OCI-LY3 (cell line): Measurements from ENCODE around the gene SDF2L1.

Source experiments
- H2AFZ ChIP-seq: fragments of 200-600, 300-600 bp; shearing (Covaris generic); 2 replicates; pipeline ENCODE4 v1.6.0; 2014; ENCODE audit warnings: antibody characterized with exemption, low read depth, low read length
- H3K27ac ChIP-seq: fragments of 200-600, 300-600 bp; sonication (generic); 2 replicates; pipeline ENCODE4 v1.5.1; 2014; ENCODE audit warnings: mild to moderate bottlenecking, low read length, moderate library complexity, mixed read lengths
- H3K27me3 ChIP-seq: fragments of 200-600, 300-600 bp; sonication (generic); 2 replicates; pipeline ENCODE4 v1.6.1; 2014; ENCODE audit warnings: low read depth, low read length, mixed read lengths
- H3K36me3 ChIP-seq: fragments of 200-600, 300-600 bp; sonication (generic); replicated peaks from 2 replicates; pipeline ENCODE3; 2014; ENCODE audit warnings: low read depth, low read length, mixed read lengths
- H3K4me1 ChIP-seq: fragments of 300-600, 200-600 bp; sonication (generic); 2 replicates; pipeline ENCODE4 v1.6.1; 2014; ENCODE audit warnings: low read length, mixed read lengths
- H3K4me2 ChIP-seq: fragments of 200-600, 300-600 bp; sonication (generic); 2 replicates; pipeline ENCODE4 v1.6.1; 2014; ENCODE audit warnings: low read length, mixed read lengths
- H3K4me3 ChIP-seq: fragments of 300-600, 200-600 bp; sonication (generic); 2 replicates; pipeline ENCODE4 v1.5.1; 2014; ENCODE audit warnings: antibody characterized with exemption, mild to moderate bottlenecking, low read length, moderate library complexity
- H3K79me2 ChIP-seq: fragments of 300-600, 200-600 bp; shearing (Covaris generic); 2 replicates; pipeline ENCODE4 v1.6.1; 2014; ENCODE audit warnings: mild to moderate bottlenecking, low read length, mixed read lengths
- H3K9ac ChIP-seq: fragments of 300-600, 200-600 bp; shearing (Covaris generic); 2 replicates; pipeline ENCODE4 v1.6.0; 2014; ENCODE audit warnings: mild to moderate bottlenecking, low read length, moderate library complexity
- H3K9me3 ChIP-seq: fragments of 200-600, 300-600 bp; shearing (Covaris generic); 2 replicates; pipeline ENCODE4 v1.6.1; 2014; ENCODE audit warnings: low read length, mixed read lengths; ENCODE audit not compliant: insufficient read depth
- H4K20me1 ChIP-seq: fragments of 200-600, 300-600 bp; sonication (generic); 2 replicates; pipeline ENCODE4 v1.6.1; 2016; ENCODE audit warnings: low read length, mixed read lengths; ENCODE audit not compliant: insufficient read depth
- EZH2phosphoT487 ChIP-seq: fragments of 200-600 bp; shearing (Covaris generic); IDR thresholded peaks from 2 replicates; pipeline ENCODE4 v1.6.1; 2018; ENCODE audit warnings: antibody characterized with exemption, mixed run types, low read depth
- TF ChIP-seq, protein P1 (sequence below): fragments of 200-600, 300-600 bp; sonication (generic); IDR thresholded peaks from 2 replicates; pipeline ENCODE4 v1.5.1; 2014; ENCODE audit warnings: antibody characterized with exemption, low read length, low read depth

SDF2L1 gene

GRCh38 chr22:21626735-21627469, 15.2 kb upstream of the SDF2L1 start:
- H3K4me2 ChIP-seq = no peak overlapping the region
- no peak overlapping the region for H3K27ac ChIP-seq
- no peaks in the 10 kb centered on the region for H3K9me3 ChIP-seq
- no peak overlapping the region for H2AFZ ChIP-seq
- H3K27me3 ChIP-seq = no peaks in the 10 kb centered on the region
- no peak overlapping the region for H3K4me3 ChIP-seq
- H3K9ac ChIP-seq = no peak overlapping the region
- no peak for TF ChIP-seq EZH2phosphoT487
- TF ChIP-seq, protein P1, sequence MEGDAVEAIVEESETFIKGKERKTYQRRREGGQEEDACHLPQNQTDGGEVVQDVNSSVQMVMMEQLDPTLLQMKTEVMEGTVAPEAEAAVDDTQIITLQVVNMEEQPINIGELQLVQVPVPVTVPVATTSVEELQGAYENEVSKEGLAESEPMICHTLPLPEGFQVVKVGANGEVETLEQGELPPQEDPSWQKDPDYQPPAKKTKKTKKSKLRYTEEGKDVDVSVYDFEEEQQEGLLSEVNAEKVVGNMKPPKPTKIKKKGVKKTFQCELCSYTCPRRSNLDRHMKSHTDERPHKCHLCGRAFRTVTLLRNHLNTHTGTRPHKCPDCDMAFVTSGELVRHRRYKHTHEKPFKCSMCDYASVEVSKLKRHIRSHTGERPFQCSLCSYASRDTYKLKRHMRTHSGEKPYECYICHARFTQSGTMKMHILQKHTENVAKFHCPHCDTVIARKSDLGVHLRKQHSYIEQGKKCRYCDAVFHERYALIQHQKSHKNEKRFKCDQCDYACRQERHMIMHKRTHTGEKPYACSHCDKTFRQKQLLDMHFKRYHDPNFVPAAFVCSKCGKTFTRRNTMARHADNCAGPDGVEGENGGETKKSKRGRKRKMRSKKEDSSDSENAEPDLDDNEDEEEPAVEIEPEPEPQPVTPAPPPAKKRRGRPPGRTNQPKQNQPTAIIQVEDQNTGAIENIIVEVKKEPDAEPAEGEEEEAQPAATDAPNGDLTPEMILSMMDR = no peak
- H3K79me2 ChIP-seq = peaks cover 74% of the 10 kb centered on the region
- H3K4me1 ChIP-seq = peaks cover 16% of the 10 kb centered on the region
- peaks cover 47% of the 10 kb centered on the region for H3K36me3 ChIP-seq
- peaks cover 28% of the 10 kb centered on the region; the same call in 1 of the 2 replicates for H4K20me1 ChIP-seq

DNA sequence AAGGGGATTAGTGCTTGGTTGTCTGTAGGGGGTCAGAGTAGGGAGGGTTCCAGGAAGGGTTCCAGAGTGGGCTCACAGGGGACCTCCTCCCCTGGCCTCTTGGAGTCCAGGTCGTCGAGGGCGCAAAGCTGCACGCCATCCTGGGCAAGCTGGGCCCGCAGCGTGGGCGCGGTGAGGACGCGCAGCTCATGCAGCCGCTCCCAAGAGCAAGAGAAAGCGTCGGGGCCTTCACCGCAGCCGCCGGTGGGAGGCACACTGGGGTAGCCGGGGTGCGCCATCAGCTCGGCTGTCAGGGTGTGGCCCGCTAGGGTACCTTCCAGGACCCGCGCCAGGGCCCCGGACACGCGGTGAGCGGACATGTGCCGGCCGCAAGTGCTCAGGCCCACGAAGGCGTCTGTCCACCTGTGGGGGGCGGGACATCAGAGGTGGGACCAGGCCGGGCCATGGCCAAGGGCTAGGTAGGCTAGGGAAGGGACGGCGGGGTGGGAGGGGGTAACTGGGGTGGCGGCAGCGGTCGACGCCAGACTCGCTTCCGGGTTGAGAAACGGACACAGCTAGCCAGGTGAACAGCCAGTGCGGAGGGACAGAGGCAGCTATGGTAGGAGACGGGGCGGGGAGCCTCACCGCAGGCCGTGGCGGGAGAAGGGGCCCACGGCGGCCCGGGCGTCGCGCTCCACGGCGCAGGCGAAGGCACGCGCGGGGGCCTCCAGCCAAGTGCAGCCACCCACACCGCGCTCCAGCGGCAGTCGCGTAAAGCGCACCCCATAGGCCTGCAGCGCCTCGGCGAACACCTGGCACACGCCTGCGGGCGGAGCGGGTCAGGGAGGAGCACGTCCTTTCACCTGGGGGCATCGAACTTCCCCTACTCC, 13.5 kb upstream of the SDF2L1 start:
- Histone ChIP-seq H3K4me1 (peaks cover 16% of the 10 kb centered on the region), H3K27ac (peak overlapping the region; percentile 83), H3K4me3 (peak overlapping the region; percentile 90), H3K4me2 (peak overlapping the region; percentile 87), H3K9me3 (no peaks in the 10 kb centered on the region), H3K36me3 (peaks cover 30% of the 10 kb centered on the region), H4K20me1 (peaks cover 14% of the 10 kb centered on the region; the same call in 1 of the 2 replicates), H3K27me3 (no peaks in the 10 kb centered on the region), H3K9ac (peak overlapping the region; percentile 96; the same call in 1 of the 2 replicates), H3K79me2 (peaks cover 61% of the 10 kb centered on the region), H2AFZ (no peak overlapping the region)
- TF ChIP-seq EZH2phosphoT487 = no peak
- TF ChIP-seq, protein P1 = no peak

GRCh38 chr22:21629255-21630149, 12.6 kb upstream of the SDF2L1 start, which contains the start of gene YDJC:
Gene YDJC, minus strand, starts transcription at chr22:21630022. Its CDS starts 8 bp downstream, at chr22:21630014.
- H3K4me2 ChIP-seq = peak within 1 kb of the TSS; percentile 87
- peak within 1 kb of the TSS; percentile 90 for H3K4me3 ChIP-seq
- H3K36me3 ChIP-seq = peaks cover 26% of the 10 kb centered on the region
- peaks cover 16% of the 10 kb centered on the region for H3K4me1 ChIP-seq
- H3K9me3 ChIP-seq = no peaks in the 10 kb centered on the region
- H2AFZ ChIP-seq = 0 out of 2 replicates have a peak within 1 kb of the TSS, but pooled peaks have one; percentile 37
- H3K9ac ChIP-seq = peak within 1 kb of the TSS; percentile 96
- no peaks in the 10 kb centered on the region for H3K27me3 ChIP-seq
- TF ChIP-seq EZH2phosphoT487 = no peak
- TF ChIP-seq, protein P1 = peak; percentile 71
- peaks cover 10% of the 10 kb centered on the region; the same call in 1 of the 2 replicates for H4K20me1 ChIP-seq
- H3K27ac ChIP-seq = peak within 1 kb of the TSS; percentile 83
- H3K79me2 ChIP-seq = peaks cover 52% of the 10 kb centered on the region
